GM19328 (cell line): ENCODE data around the gene NUDC.

ENCODE experiments used
- ATAC-seq: cut with Tn5 transposase; IDR thresholded peaks from one replicate; pipeline ENCODE4 v1.9.1; 2021; ENCODE audit warnings: mild to moderate bottlenecking, moderate library complexity; ENCODE audit not compliant: unreplicated experiment

The NUDC gene

GRCh38 chr1:26950602-26951001, 29.1 kb downstream of the NUDC start:
- no peak for ATAC-seq

- no peak for ATAC-seq
Observed at GRCh38 chr1:26951216-26951615, 29.7 kb downstream of the NUDC start.

- no peak for ATAC-seq
Observed at GRCh38 chr1:26951821-26952497, 30.4 kb downstream of the NUDC start.

- ATAC-seq, result no peak
Observed at GRCh38 chr1:26953374-26953773, 31.8 kb downstream of the NUDC start.

GRCh38 chr1:26956321-26956720, 34.8 kb downstream of the NUDC start:
- no peak for ATAC-seq

- no peak for ATAC-seq
Observed at GRCh38 chr1:26957306-26957705, 35.8 kb downstream of the NUDC start.

- ATAC-seq, result no peak
Observed at GRCh38 chr1:26959270-26959669, 37.7 kb downstream of the NUDC start.

GRCh38 chr1:26959722-26960624, 38.4 kb downstream of the NUDC start, which contains the start of gene KDF1:
Gene KDF1 (minus strand): TSS chr1:26960468. CDS start chr1:26952380, 8,088 bp downstream.
- ATAC-seq, result no peak

- no peak for ATAC-seq
Observed at GRCh38 chr1:26960625-26960966, 39.1 kb downstream of the NUDC start.

GRCh38 chr1:26961826-26962225, 40.3 kb downstream of the NUDC start:
- no peak for ATAC-seq

GRCh38 chr1:26965213-26965612, 43.7 kb downstream of the NUDC start:
- no peak for ATAC-seq

- no peak for ATAC-seq
Observed at GRCh38 chr1:26965628-26966027, 44.1 kb downstream of the NUDC start.

- no peak for ATAC-seq
Observed at GRCh38 chr1:26970810-26971209, 49.3 kb downstream of the NUDC start.

- no peak for ATAC-seq
Observed at GRCh38 chr1:26971590-26971989, 50.0 kb downstream of the NUDC start.

- ATAC-seq, result no peak
Observed at GRCh38 chr1:26972390-26972789, 50.8 kb downstream of the NUDC start.

GRCh38 chr1:26972821-26973220, 51.3 kb downstream of the NUDC start:
- ATAC-seq, result no peak

GRCh38 chr1:26976621-26977510, 55.3 kb downstream of the NUDC start:
- no peak for ATAC-seq

GRCh38 chr1:26978901-26979300, 57.4 kb downstream of the NUDC start:
- no peak for ATAC-seq

- ATAC-seq, result no peak
Observed at GRCh38 chr1:26981146-26981846, 59.8 kb downstream of the NUDC start.

- ATAC-seq, result no peak
Observed at GRCh38 chr1:26983863-26984262, 62.3 kb downstream of the NUDC start.

- ATAC-seq, result no peak
Observed at GRCh38 chr1:26984291-26984690, 62.7 kb downstream of the NUDC start.
